ENCODE measurements around the gene DEPP1. TPM values are rescaled to one million over a fixed set of nuclear protein-coding genes. Genes with fewer than 3 reads are reported as not detected.
A peak's percentile ranks its signal among the peaks of the same experiment; 100 is the strongest.

The DEPP1 gene
- total RNA-seq, 1 donor from 2014 or later, result 4.6 TPM

DNA sequence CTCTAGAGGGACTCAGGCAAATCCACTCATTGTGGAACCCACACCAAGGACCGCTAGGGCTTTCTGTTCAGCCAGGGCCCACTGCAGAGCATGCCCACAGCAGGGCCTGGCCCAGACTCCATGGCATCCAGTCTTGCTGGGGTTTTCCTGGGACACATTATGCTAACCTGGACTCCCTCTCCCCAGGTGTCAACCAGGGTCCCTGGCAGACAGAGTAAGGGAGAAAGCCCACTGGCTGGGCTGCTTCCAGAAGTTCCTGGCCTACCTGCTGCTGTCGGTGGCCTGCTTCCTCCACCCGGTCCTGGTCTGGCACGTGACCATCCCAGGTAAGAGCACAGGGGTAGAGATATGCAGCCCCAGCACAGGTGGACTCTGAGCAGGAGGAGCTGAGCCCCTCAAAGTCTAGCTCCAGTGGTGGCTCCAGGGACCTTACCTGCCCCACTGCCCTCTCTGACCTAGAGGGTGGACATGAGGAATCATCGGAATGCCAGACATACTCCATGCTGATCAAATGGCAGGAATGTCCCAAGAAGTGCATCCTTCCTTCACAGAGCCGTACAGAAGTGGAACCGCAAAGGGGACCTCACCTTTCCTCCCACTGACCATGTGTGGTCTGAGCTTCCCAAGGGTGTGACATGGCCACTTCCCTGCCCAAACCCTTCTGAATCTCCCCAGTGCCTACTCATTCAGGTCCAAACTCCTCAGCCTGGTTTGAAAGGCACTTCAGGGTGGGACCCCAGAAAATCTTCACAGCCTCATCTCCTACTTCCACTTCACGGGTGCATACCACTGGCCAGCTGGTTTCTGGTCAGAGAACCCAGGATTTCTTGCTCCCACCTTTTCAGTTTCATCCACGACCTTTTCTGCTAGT lies 44.9 kb downstream of the DEPP1 start:
- intact Hi-C loops (cut with micrococcal nuclease), result loop anchor here (2.0 to 10.0 kb wide), 4 partner anchors 25 to 301 kb away; partner anchors contain the start of genes RASSF4 and ZNF22
- no peak for DNase-seq (ENCODE audit: low spot score)
- Mint-ChIP-seq H3K36me3 (ENCODE audit: low read depth) (no peaks in the 10 kb centered on the region), H3K4me1 (ENCODE audit: low read depth) (peaks cover 11% of the 10 kb centered on the region), H3K27me3 (ENCODE audit: insufficient read depth) (peaks cover 2% of the 10 kb centered on the region), H3K27ac (no peak overlapping the region), H3K4me3 (no peak overlapping the region), H3K9me3 (no peaks in the 10 kb centered on the region)

DNA sequence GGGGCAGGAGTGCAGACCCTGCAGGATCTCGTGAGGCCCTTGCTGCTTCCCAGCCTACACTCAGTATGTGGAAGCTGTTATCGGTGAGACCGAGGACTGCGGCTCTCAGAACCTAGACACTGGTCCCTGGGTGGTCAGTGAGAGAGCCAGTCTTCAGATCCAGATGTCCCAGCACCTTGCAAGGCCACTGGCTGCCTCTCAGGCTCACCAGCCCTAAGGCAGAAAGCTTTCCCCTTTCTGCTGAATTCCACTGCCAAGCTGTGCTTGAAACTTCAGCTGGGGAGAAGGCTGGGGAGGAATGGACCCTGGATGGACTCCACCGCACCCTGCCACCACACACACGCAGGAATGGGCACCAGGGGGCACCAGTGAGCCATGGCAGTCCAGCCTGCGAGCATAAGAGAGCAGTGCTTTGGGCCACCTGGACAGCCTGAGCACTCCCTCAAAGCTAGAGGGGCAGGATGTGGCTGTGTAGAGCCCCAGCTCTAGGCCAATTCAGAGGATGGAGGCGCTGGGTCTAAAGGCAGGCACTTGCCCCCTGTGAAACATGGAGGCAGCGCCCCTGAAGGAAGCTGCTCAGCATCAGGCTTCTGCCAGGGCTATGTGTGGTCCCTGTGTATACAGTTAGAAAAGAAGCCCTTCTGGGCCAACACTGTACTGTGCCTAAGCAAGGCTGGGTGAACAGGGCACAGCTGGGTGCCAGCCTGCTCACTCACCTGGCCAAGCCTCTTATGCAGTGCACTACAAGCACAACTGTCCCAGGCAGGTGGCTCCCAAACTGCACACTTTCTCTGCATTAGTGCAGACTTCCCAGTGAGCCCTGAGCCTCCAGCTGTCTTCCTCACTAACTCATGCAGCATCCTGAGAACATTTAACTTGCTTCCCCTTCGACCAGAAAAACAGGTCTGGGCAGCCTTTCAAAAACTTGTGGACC lies 45.8 kb downstream of the DEPP1 start:
- Mint-ChIP-seq H3K9me3 (no peaks in the 10 kb centered on the region), H3K27me3 (ENCODE audit: insufficient read depth) (peaks cover 2% of the 10 kb centered on the region), H3K4me1 (ENCODE audit: low read depth) (peaks cover 11% of the 10 kb centered on the region), H3K27ac (no peak overlapping the region), H3K4me3 (no peak overlapping the region), H3K36me3 (ENCODE audit: low read depth) (no peaks in the 10 kb centered on the region)
- intact Hi-C loops (cut with micrococcal nuclease), result loop anchor here (1.0 to 10.0 kb wide), 5 partner anchors 26 to 302 kb away; partner anchors contain the start of genes RASSF4 and ZNF22
- peak; percentile 77 for DNase-seq (ENCODE audit: low spot score)

DNA sequence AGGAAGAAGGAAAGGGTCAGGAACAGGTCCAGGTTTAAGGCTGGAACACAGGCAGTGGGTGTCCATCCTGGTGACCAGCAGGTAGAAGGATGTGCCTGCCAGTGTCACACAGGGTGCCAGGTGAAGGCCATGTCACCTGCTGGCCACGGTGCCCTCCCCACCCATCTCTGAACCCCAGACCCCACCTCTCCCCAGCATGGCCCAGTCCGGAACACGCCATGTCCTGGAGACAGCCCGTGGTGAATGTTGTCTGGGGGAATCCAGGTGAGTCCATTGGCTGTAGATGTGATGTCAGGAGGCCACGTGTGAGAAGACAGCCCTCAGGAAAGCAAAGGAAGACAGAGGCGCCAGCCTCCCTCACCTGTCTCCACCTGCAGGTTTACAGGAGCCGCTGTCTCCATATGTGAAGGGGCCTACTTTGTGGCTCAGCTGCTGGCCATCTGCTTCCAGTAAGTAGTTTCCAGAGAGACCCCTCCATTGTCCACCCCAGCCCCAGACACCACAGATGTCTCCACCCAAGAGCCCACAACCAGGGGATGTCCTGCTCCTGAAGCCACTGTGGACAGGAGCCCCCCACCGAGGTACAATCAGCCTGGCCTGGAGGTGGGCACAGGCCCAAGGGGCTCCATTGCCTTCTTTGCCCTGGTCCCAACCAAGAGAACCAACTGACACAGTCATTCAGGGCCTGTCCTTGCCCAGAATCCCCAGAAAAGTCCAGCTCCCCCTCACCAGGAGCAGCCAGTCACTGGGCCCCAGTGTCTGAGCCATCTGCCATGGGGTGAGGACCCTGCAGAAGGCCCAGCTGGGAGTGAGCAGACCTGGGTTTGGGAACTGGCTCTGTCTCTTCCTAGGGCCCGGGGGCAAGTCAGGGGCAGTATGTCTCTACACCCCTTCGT lies 46.7 kb downstream of the DEPP1 start:
- Mint-ChIP-seq H3K9me3 (no peaks in the 10 kb centered on the region), H3K36me3 (ENCODE audit: low read depth) (no peaks in the 10 kb centered on the region), H3K4me3 (no peak overlapping the region), H3K4me1 (ENCODE audit: low read depth) (peaks cover 11% of the 10 kb centered on the region), H3K27me3 (ENCODE audit: insufficient read depth) (peaks cover 2% of the 10 kb centered on the region), H3K27ac (no peak overlapping the region)
- intact Hi-C loops (cut with micrococcal nuclease), result loop anchor here (1.0 to 10.0 kb wide), 5 partner anchors 27 to 303 kb away; partner anchors contain the start of genes RASSF4 and ZNF22
- no peak for DNase-seq (ENCODE audit: low spot score)

DNA sequence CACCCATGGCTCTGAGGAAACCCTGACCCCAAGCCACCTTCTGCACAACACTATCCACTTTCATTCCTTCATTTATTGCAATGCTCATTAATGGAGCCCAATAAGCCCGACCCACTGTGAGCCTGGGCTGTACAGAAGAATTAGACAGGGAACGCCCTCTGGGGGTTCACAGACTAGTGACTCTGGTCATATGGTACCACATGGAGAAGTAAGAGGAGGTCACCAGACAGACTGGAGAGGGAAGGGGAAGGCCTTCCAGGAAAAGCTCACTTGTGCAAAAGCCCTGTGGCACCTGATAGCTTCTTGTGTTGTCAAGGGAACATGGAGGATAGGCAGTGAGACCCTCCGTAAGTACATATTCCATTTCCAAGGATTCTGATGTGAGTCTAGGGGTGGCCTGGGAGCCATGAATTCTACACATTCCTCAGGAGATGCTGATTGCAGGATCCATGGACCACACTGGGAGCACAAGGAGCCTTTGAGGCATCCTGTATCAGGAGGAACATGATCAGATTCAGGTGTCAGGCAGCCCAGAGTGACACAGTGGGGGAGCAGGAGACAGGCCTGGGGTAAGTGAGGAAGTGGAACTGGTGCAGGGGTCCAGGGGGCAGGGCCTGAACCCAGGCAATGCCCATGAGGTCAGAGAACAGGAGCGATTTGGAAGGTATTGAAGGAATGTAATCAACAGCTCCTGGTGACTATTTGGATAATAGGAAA lies 47.5 kb downstream of the DEPP1 start:
- Mint-ChIP-seq H3K9me3 (no peaks in the 10 kb centered on the region), H3K36me3 (ENCODE audit: low read depth) (no peaks in the 10 kb centered on the region), H3K27ac (no peak overlapping the region), H3K4me3 (no peak overlapping the region), H3K27me3 (ENCODE audit: insufficient read depth) (peaks cover 2% of the 10 kb centered on the region), H3K4me1 (ENCODE audit: low read depth) (peaks cover 11% of the 10 kb centered on the region)
- intact Hi-C loops (cut with micrococcal nuclease), result loop anchor here (10.0 kb wide), 1 partner anchor 304 kb away; no protein-coding TSS in a partner anchor
- DNase-seq (ENCODE audit: low spot score), result no peak

DNA sequence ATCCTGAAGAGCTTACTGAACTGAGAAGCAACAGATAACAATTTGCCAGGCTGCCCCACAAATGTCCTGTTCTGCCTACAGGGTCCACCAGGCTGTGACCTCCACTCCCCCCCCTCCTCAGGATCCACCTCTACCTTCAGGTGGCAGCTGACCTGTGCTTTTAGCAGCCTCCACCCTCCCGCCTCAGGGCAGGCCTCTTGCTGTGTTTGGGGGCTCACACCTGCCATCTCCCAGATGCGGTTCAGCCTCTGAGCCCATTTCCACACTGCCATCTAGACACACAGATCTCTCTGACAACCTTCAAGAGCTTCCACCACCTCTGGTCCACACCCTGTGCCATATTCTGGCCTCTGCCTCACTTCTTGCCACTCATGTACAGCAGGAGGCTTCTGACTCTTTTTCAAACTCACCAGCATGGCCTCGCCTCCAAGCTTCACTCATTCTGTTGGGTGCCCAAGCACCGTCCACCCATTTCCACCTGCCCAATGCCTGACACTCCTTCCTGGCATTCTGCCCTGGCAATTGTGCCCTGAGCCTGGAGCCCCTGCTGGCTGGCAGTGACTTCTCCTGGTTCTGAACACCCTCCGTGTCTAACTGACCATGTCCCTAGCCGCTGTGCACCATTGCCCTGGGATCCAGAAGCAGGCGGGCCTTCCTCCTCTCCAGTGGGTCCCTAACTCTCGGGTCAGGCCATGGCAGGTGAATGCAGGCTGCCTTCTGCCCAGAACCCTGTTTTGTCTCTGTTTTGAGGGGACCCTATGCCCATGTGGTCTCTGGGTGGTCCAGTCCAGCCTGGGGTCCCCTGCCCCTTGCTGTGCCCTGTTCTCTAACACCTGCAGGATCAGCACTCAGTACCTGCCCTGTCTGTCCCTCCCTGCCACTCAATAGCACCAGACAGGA lies 49.0 kb downstream of the DEPP1 start:
- peaks cover 6% of the 10 kb centered on the region for H3K4me1 Mint-ChIP-seq (ENCODE audit: low read depth)
- intact Hi-C loops (cut with micrococcal nuclease), result loop anchor here (10.0 kb wide), 1 partner anchor 305 kb away; no protein-coding TSS in a partner anchor
- H3K27me3 Mint-ChIP-seq (ENCODE audit: insufficient read depth), result peaks cover 2% of the 10 kb centered on the region
- H3K27ac Mint-ChIP-seq, result no peak overlapping the region
- H3K4me3 Mint-ChIP-seq, result no peak overlapping the region
- no peaks in the 10 kb centered on the region for H3K9me3 Mint-ChIP-seq
- no peak for DNase-seq (ENCODE audit: low spot score)
- no peaks in the 10 kb centered on the region for H3K36me3 Mint-ChIP-seq (ENCODE audit: low read depth)

DNA sequence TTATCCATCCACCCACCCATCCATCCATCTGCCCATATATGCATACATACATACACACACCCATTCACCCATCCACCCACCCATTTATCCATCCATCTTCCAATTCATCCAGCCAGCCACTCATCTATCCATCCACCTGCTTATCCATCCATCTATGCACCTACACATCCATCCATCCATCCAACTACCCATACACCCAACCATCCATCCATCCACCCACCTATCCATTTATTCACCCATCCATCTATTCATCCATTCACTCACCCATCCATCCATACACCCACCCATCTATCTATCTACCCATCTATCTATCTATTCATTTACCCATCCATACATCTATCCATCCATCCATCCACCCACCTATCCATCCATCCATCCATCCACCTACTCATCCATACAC lies 50.1 kb downstream of the DEPP1 start:
- DNase-seq (ENCODE audit: low spot score), result no peak
- peaks cover 6% of the 10 kb centered on the region for H3K4me1 Mint-ChIP-seq (ENCODE audit: low read depth)
- peaks cover 4% of the 10 kb centered on the region for H3K27me3 Mint-ChIP-seq (ENCODE audit: insufficient read depth)
- intact Hi-C loops (cut with micrococcal nuclease), result no loop called here
- H3K27ac Mint-ChIP-seq, result no peak overlapping the region
- H3K9me3 Mint-ChIP-seq, result no peaks in the 10 kb centered on the region
- no peak overlapping the region for H3K4me3 Mint-ChIP-seq
- no peaks in the 10 kb centered on the region for H3K36me3 Mint-ChIP-seq (ENCODE audit: low read depth)

DNA sequence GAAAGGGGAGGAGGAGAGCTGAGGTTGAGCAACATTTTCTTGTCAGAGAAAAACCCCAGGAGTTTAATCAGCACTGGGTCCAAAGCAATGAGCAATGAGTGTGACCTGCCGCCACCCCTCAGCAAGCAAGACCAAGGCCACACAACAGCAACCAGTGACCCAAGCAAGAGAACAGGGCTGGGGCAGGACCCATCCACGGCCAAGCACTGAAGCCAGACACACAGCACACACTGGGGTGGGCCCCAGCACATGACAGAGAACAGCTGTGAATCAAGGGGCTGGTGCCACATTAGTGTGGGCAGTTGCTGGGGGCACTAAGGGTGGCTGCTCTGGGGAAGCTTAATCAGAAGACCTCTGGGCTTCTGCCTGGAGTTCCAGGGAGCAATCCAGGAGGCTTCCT lies 51.3 kb downstream of the DEPP1 start:
- H3K36me3 Mint-ChIP-seq (ENCODE audit: low read depth), result no peaks in the 10 kb centered on the region
- H3K27me3 Mint-ChIP-seq (ENCODE audit: insufficient read depth), result peaks cover 4% of the 10 kb centered on the region
- H3K4me3 Mint-ChIP-seq, result no peak overlapping the region
- no peaks in the 10 kb centered on the region for H3K4me1 Mint-ChIP-seq (ENCODE audit: low read depth)
- intact Hi-C loops (cut with micrococcal nuclease), result no loop called here
- H3K9me3 Mint-ChIP-seq, result no peaks in the 10 kb centered on the region
- H3K27ac Mint-ChIP-seq, result no peak overlapping the region
- DNase-seq (ENCODE audit: low spot score), result no peak

DNA sequence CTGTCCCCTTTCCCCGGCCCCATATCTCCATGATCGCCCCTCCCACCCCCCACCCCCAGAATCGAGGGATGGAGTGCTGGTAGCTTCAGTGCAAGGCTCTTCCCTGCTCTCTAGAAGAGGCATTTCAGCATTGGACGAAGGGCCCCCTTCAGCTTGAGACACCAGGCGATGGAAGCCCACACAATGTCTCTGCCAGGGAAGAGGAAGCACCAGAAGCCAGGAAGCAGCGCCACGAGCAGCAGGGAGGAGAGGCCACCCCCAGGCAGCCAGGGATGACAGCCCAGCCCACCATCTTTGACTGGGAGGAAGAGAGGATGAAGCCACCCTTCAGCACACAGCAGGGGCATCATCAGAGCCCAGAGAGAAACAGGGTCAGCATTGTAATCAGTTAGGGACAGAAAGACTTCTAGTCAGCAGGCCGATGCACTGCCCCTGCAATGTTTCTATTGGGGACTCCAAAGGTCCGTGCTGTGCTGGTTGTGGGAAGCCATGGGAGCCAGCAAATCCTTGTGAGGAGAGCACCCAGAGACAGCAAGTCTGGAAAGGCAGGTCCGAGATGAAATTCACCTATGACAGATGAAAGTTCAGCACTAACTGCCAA lies 51.8 kb downstream of the DEPP1 start:
- no peaks in the 10 kb centered on the region for H3K9me3 Mint-ChIP-seq
- peaks cover 2% of the 10 kb centered on the region for H3K27me3 Mint-ChIP-seq (ENCODE audit: insufficient read depth)

More for the DNA sequence above, 51.8 kb downstream of the DEPP1 start:
- H3K4me1 Mint-ChIP-seq (ENCODE audit: low read depth), result no peaks in the 10 kb centered on the region
- H3K27ac Mint-ChIP-seq, result no peak overlapping the region
- intact Hi-C loops (cut with micrococcal nuclease), result no loop called here
- DNase-seq (ENCODE audit: low spot score), result no peak
- no peak overlapping the region for H3K4me3 Mint-ChIP-seq
- H3K36me3 Mint-ChIP-seq (ENCODE audit: low read depth), result no peaks in the 10 kb centered on the region
